ENCODE results near the gene ALLC. TPM values are rescaled to one million over a fixed set of nuclear protein-coding genes. Genes with fewer than 3 reads are reported as not detected.

ALLC gene
- total RNA-seq, 2 donors from 2014 or later, result 5.2 TPM; not detected in 1

DNA sequence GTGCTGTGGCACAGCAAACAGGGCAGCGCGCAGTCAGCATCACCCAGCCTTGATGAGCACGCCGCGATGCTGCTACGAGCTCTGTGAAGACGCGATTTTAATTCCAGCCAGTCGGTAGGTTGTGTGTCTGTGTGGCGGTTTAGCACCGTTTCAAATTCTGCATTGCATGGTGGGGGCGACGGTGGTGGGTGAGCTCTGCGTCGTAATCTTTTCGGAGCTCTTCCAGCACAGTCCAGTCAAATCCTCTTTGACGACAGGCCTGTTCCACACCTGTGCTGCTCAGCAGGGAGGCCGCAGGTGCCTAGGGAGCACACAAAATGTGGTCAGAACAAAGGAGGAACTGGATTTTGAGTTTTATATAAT is 8.6 kb downstream of the ALLC start:
- no peak overlapping the region for H3K4me3 ChIP-seq
- 93% methylated on average over 18 of the region's 18 CpGs for WGBS
- no peak for DNase-seq (ENCODE audit: low spot score)
- no peak for TF ChIP-seq POLR2A (IDR thresholded peaks at IDR 0.05)
- TF ChIP-seq, protein P1, sequence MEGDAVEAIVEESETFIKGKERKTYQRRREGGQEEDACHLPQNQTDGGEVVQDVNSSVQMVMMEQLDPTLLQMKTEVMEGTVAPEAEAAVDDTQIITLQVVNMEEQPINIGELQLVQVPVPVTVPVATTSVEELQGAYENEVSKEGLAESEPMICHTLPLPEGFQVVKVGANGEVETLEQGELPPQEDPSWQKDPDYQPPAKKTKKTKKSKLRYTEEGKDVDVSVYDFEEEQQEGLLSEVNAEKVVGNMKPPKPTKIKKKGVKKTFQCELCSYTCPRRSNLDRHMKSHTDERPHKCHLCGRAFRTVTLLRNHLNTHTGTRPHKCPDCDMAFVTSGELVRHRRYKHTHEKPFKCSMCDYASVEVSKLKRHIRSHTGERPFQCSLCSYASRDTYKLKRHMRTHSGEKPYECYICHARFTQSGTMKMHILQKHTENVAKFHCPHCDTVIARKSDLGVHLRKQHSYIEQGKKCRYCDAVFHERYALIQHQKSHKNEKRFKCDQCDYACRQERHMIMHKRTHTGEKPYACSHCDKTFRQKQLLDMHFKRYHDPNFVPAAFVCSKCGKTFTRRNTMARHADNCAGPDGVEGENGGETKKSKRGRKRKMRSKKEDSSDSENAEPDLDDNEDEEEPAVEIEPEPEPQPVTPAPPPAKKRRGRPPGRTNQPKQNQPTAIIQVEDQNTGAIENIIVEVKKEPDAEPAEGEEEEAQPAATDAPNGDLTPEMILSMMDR (IDR thresholded peaks at IDR 0.05), result no peak
- TF ChIP-seq POLR2AphosphoS5 (IDR thresholded peaks at IDR 0.05), result no peak
- no peaks in the 10 kb centered on the region for H3K4me1 ChIP-seq (replicated peaks)
- H3K27ac ChIP-seq, result no peak overlapping the region
- no peaks in the 10 kb centered on the region for H3K9me3 ChIP-seq
- H3K36me3 ChIP-seq, result no peaks in the 10 kb centered on the region
- intact Hi-C loops (cut with DNase I), result no loop called here
- no peaks in the 10 kb centered on the region for H3K27me3 ChIP-seq (replicated peaks; ENCODE audit: insufficient read depth)

DNA sequence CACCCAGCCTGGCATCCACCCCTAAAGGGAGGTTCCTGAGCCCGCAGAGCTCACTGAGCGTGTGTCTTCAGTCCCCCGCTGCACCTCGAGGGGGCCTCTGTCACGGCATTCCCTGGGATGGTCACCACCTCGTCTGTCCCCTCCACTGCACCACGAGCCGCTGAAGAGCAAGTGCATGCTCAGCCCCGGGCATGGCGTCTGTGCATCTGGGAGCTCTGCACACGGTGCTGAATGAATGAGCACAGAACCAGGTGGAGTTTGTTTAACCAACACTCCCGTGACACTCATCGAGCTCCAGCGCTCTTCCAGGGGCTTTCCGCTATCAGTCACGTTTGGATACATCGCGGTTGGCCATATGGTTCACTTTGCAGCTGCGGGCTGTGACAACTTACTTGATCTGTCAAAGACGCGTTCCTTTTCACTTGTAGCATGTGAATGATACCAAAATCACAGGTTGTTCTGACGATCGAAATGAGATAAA is 9.2 kb downstream of the ALLC start:
- no peak for DNase-seq (ENCODE audit: low spot score)
- WGBS, result 63% methylated on average over 23 of the region's 23 CpGs
- Histone ChIP-seq H3K4me1 (replicated peaks) (no peaks in the 10 kb centered on the region), H3K4me3 (no peak overlapping the region), H3K36me3 (no peaks in the 10 kb centered on the region), H3K27ac (no peak overlapping the region), H3K9me3 (no peaks in the 10 kb centered on the region), H3K27me3 (replicated peaks; ENCODE audit: insufficient read depth) (no peaks in the 10 kb centered on the region)
- intact Hi-C loops (cut with DNase I), result no loop called here
- TF ChIP-seq POLR2AphosphoS5 (IDR thresholded peaks at IDR 0.05), result no peak
- TF ChIP-seq POLR2A (IDR thresholded peaks at IDR 0.05), result no peak
- TF ChIP-seq, protein P1 (IDR thresholded peaks at IDR 0.05), result no peak

DNA sequence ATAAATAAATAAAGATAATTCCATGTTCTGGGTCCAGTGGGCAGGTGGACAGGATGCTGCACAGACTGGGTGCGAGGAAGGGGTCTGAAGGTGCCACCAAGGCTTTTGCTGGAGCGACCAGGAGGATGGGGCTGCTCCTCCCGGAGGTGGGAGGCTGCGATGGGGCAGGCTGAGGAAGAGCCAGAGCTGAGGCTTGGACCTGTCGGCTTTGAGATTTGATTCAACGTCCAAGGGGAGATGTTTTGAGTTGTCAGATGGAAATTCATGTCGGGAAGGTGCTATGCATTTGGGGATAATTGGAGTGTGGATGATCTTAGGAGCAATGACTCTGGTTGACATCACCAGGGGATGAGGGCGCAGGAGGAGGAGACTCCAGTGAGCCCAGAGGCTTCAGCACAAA is 11.7 kb downstream of the ALLC start:
- Histone ChIP-seq H3K27ac (no peak overlapping the region), H3K27me3 (replicated peaks; ENCODE audit: insufficient read depth) (no peaks in the 10 kb centered on the region), H3K4me1 (replicated peaks) (no peaks in the 10 kb centered on the region), H3K4me3 (no peak overlapping the region), H3K9me3 (no peaks in the 10 kb centered on the region), H3K36me3 (no peaks in the 10 kb centered on the region)
- WGBS, result 82% methylated on average over 8 of the region's 8 CpGs
- no peak for DNase-seq (ENCODE audit: low spot score)
- intact Hi-C loops (cut with DNase I), result no loop called here
- TF ChIP-seq POLR2A (IDR thresholded peaks at IDR 0.05), result no peak
- TF ChIP-seq, protein P1 (IDR thresholded peaks at IDR 0.05), result no peak
- TF ChIP-seq POLR2AphosphoS5 (IDR thresholded peaks at IDR 0.05), result no peak

DNA sequence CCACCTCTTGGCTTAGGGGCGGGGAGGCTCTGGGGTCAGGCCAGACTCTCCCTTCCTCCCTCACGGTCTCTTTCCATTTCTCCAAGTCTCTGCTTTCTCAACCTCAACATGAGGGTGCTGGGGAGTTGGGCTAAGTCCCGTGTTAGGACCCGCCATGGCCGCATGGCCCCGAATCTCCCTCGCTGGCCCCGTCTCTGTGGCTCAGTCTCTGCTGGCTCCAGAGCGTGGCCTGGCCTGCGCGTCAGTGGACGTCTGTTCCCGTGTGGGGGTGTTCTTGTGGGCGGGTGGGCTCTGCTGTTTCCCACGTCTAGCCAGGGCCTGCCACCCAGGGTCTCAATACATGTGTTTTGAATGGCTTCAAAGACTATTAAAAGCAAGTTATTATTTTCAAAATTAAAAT is 12.4 kb downstream of the ALLC start:
- TF ChIP-seq, protein P1 (IDR thresholded peaks at IDR 0.05), result no peak
- no peak overlapping the region for H3K27ac ChIP-seq
- intact Hi-C loops (cut with DNase I), result no loop called here
- H3K4me3 ChIP-seq, result no peak overlapping the region
- no peaks in the 10 kb centered on the region for H3K9me3 ChIP-seq
- 93% methylated on average over 15 of the region's 15 CpGs for WGBS
- no peak for DNase-seq (ENCODE audit: low spot score)
- H3K27me3 ChIP-seq (replicated peaks; ENCODE audit: insufficient read depth), result no peaks in the 10 kb centered on the region
- no peaks in the 10 kb centered on the region for H3K36me3 ChIP-seq
- H3K4me1 ChIP-seq (replicated peaks), result no peaks in the 10 kb centered on the region

DNA sequence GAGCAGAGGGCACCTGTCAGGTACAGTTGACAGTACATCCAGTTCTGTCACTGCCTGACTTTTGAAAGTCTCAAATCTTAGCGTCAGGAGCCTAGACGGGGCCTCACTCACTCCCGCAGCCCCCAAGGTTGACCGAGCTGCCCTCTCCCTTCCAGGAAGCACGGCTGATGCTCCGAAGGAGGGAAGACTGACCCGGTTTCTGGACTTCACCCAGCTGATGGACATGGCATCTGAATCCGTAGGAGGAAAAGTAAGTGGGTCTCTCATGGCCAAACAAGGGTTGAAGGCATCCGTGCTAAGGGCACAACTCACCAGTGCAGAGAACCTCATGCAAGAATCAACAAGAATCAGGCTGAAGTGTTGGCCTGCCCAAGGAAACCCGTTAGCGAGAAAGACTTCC is 12.9 kb downstream of the ALLC start:
- Histone ChIP-seq H3K36me3 (no peaks in the 10 kb centered on the region), H3K27ac (no peak overlapping the region), H3K9me3 (no peaks in the 10 kb centered on the region), H3K4me1 (replicated peaks) (no peaks in the 10 kb centered on the region), H3K4me3 (no peak overlapping the region), H3K27me3 (replicated peaks; ENCODE audit: insufficient read depth) (no peaks in the 10 kb centered on the region)
- WGBS, result 83% methylated on average over 11 of the region's 11 CpGs
- no peak for TF ChIP-seq POLR2A (IDR thresholded peaks at IDR 0.05)
- TF ChIP-seq, protein P1 (IDR thresholded peaks at IDR 0.05), result no peak
- no peak for TF ChIP-seq POLR2AphosphoS5 (IDR thresholded peaks at IDR 0.05)
- no peak for DNase-seq (ENCODE audit: low spot score)
- intact Hi-C loops (cut with DNase I), result no loop called here

Data from prostate gland (tissue), 2 donors.